GM12891 (cell line): Measurements from ENCODE around the gene BANF1.

Experiments
- PAX5 ChIP-seq: IDR thresholded peaks from 2 replicates; pipeline ENCODE4 v1.6.1; 2011; ENCODE audit warnings: low read length, moderate library complexity, mild to moderate bottlenecking; ENCODE audit not compliant: insufficient read depth, severe bottlenecking
- POLR2A ChIP-seq: IDR thresholded peaks from 2 replicates; pipeline ENCODE4 v1.6.1; 2011; ENCODE audit warnings: low read depth, low read length, control low read depth
- POLR2AphosphoS5 ChIP-seq: IDR thresholded peaks from 2 replicates; pipeline ENCODE4 v1.6.1; 2011; ENCODE audit warnings: low read depth, low read length, control low read depth
- POU2F2 ChIP-seq: IDR thresholded peaks from 2 replicates; pipeline ENCODE4 v1.6.1; 2011; ENCODE audit warnings: low read depth, mild to moderate bottlenecking, control low read depth, low read length, moderate library complexity
- SPI1 ChIP-seq: IDR thresholded peaks from 2 replicates; pipeline ENCODE4 v1.6.1; 2011; ENCODE audit warnings: low read depth, low read length, control low read depth
- TAF1 ChIP-seq: IDR thresholded peaks from 2 replicates; pipeline ENCODE4 v1.6.1; 2011; ENCODE audit warnings: low read depth, low read length, control low read depth

DNA sequence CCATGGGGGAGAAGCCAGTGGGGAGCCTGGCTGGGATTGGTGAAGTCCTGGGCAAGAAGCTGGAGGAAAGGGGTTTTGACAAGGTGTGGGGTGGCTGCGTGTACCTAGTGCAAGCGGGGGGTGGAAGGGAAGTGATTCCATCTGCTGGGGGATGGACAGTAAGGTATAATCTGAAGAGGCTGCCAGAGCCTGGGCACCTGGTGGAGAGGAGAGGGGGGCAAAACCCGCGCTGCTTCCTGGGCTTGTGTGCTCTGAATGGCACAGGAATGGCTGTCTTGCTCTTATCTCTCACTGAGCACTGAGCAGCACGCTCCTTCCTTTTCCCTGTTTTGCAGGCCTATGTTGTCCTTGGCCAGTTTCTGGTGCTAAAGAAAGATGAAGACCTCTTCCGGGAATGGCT lies 988 bp downstream of the BANF1 start:
- no peak for TF ChIP-seq TAF1
- no peak for TF ChIP-seq POLR2AphosphoS5
- TF ChIP-seq POLR2A, result no peak
- no peak for TF ChIP-seq SPI1
- TF ChIP-seq POU2F2, result no peak
- TF ChIP-seq PAX5, result no peak
